NCI-H2196 treated with DMSO at 0.1 percent for 48 hours (cell line): ENCODE results near the gene PRLR.

ENCODE experiments used
- DNase-seq: peaks from one replicate; lab custom pipeline; 2025; ENCODE audit not compliant: unreplicated experiment; lab: John Stamatoyannopoulos, UW

PRLR gene

GRCh38 chr5:35009657-35010056 is 220.6 kb downstream of the PRLR start:
- no peak for DNase-seq

DNA sequence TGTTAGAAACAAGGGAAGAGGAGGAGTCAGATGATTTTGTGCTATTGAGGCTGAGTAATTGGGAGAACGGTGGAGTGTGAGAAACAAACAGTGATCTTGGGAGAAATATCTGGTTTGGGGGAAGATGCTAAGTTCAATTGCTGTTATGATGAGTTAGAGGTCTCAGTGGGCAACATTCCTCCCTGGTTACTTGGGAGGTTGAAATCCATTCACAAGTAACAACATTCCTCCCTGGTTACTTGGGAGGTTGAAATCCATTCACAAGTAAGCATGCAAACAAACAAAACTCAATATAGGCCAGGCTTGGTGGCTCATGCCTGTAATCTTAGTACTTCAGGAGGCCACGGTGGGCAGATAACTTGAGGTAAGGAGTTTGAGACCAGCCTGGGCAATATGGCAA is 221.3 kb downstream of the PRLR start:
- DNase-seq, result no peak

GRCh38 chr5:35004771-35005170 is 225.5 kb downstream of the PRLR start:
- no peak for DNase-seq

DNA sequence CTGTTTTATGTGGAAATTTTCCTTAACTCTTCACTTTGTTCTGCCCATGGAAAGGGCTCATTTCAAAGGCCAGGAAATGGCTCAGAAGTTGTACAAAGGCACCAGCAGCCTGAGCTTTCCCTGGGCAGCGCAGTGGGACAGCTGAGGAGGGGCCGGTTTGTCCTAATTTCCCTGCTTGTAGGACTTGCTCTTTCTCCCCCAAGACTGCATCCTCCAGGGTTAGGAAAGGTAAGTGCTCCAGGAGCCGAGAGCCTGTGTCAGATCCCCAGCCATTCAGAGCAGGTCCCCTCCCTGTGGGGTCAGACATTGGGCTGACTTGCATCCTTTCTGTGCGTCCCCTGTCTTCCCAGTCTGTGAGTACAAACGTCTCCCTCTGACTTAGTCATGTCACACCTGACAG is 226.1 kb downstream of the PRLR start:
- no peak for DNase-seq

GRCh38 chr5:35003018-35003957 is 227.0 kb downstream of the PRLR start:
- peak; percentile 18 for DNase-seq

GRCh38 chr5:35002459-35002858 is 227.8 kb downstream of the PRLR start:
- DNase-seq, result no peak

- DNase-seq, result no peak
Measured at GRCh38 chr5:35001842-35002241, 228.4 kb downstream of the PRLR start.
